Suprapubic skin (tissue), 4 donors: Measurements from ENCODE around the gene MAFF. TPM values are rescaled to one million over a fixed set of nuclear protein-coding genes. Genes with fewer than 3 reads are reported as not detected.

Experiments used
- DNase-seq, 2 donors: peaks; one replicate each; pipeline ENCODE4 v3.0.0-alpha.2; 2019; ENCODE audit warnings: low spot score in 2 of 2
- H3K27ac ChIP-seq: fragments of 200-600 bp; sonication (generic); one replicate; pipeline ENCODE4 v1.5.1; 2019
- H3K27me3 ChIP-seq: fragments of 200-600 bp; sonication (generic); one replicate; pipeline ENCODE4 v1.5.1; 2019
- H3K36me3 ChIP-seq: fragments of 200-600 bp; sonication (generic); one replicate; pipeline ENCODE4 v1.5.1; 2019
- H3K4me1 ChIP-seq: fragments of 200-600 bp; sonication (generic); one replicate; pipeline ENCODE4 v1.5.1; 2019
- H3K4me3 ChIP-seq: fragments of 200-600 bp; sonication (generic); one replicate; pipeline ENCODE4 v1.5.1; 2019; ENCODE audit warnings: mild to moderate bottlenecking
- H3K9me3 ChIP-seq: fragments of 200-600 bp; sonication (generic); one replicate; pipeline ENCODE4 v1.5.1; 2019
- EP300 ChIP-seq: sonication (generic); formaldehyde crosslinking; IDR thresholded peaks from one replicate; pipeline ENCODE4 v1.6.1; 2017; ENCODE audit warnings: antibody characterized with exemption
- POLR2A ChIP-seq, 2 donors: fragments of 450-650 bp; IDR thresholded peaks; one replicate each; pipeline ENCODE4 v1.6.1; 2017; ENCODE audit warnings: antibody characterized with exemption in 2 of 2, mild to moderate bottlenecking in 2 of 2, moderate library complexity in 2 of 2
- POLR2AphosphoS5 ChIP-seq, 3 donors: sonication (generic); formaldehyde crosslinking; IDR thresholded peaks; one replicate each; pipeline ENCODE4 v1.6.1; 2017; ENCODE audit warnings: antibody characterized with exemption in 3 of 3
- WGBS: methylation state at CpG from one replicate; pipeline ENCODE4 v1.1.5; 2018; 5-methylcytosine and 5-hydroxymethylcytosine counted together
- total RNA-seq, 4 donors: library from RNA; depleted of rRNA; stranded (reverse); fragments of >200 nt; gene quantifications; one replicate each; pipeline ENCODE4 v1.1.0, GENCODE V29; 2016
- TF ChIP-seq, protein P1 (sequence below), 2 donors: fragments of 200-600 bp in 1 of 2; fragments of 450-650 bp in 1 of 2; sonication (generic) in 1 of 2; IDR thresholded peaks; one replicate each; pipeline ENCODE4 v1.5.1; 2016 to 2019; ENCODE audit warnings: antibody characterized with exemption in 2 of 2, mild to moderate bottlenecking in 1 of 2, moderate library complexity in 1 of 2

MAFF gene
- total RNA-seq, 4 donors from 2014 or later = 27.3 to 70.1 (median 52.8) TPM

DNA sequence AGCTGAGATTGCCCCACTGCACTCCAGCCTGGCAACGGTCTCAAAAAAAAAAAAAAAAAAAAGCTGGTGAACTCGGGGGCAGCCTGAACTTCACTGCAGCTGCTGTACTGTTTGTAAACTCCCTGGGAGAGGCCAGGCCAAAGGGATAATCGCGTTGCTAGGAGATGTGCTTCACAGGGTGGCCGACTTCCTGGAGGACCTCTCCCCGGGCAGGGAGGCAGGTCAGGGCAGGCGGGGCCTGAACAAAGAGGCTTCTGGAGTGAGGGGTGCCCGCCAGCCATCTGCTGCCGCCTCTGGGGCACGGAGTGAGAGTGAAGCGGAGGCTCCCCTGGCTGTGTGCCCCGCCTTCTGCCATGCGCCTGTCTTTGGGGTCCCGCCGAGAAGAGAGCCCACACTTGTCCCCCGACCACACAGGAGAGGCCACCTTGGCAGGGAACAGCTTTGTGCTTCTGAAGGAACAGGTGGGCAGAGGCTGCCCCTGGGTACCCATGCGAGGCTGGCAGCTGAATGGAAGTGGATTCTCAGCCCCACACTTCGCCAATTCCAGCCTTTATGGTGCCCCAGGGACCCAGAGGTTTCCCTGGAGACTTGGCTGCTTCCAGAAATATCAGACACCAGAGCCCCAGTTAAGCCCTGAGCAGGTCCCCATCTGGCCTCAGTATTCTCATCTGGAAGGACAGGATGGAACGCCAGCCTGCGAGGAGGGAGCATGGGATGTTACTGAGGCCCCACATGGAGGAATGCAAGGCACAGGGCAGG is 41.4 kb downstream of the MAFF start:
- H3K27ac ChIP-seq = peak overlapping the region; percentile 14
- H3K4me1 ChIP-seq = peaks cover 60% of the 10 kb centered on the region
- H3K9me3 ChIP-seq = no peaks in the 10 kb centered on the region
- no peak overlapping the region for H3K4me3 ChIP-seq
- no peaks in the 10 kb centered on the region for H3K27me3 ChIP-seq
- peaks cover 41% of the 10 kb centered on the region for H3K36me3 ChIP-seq
- whole genome bisulfite sequencing = 52% methylated on average over 16 of the region's 20 CpGs
- no peak for DNase-seq
- TF ChIP-seq, protein P1, sequence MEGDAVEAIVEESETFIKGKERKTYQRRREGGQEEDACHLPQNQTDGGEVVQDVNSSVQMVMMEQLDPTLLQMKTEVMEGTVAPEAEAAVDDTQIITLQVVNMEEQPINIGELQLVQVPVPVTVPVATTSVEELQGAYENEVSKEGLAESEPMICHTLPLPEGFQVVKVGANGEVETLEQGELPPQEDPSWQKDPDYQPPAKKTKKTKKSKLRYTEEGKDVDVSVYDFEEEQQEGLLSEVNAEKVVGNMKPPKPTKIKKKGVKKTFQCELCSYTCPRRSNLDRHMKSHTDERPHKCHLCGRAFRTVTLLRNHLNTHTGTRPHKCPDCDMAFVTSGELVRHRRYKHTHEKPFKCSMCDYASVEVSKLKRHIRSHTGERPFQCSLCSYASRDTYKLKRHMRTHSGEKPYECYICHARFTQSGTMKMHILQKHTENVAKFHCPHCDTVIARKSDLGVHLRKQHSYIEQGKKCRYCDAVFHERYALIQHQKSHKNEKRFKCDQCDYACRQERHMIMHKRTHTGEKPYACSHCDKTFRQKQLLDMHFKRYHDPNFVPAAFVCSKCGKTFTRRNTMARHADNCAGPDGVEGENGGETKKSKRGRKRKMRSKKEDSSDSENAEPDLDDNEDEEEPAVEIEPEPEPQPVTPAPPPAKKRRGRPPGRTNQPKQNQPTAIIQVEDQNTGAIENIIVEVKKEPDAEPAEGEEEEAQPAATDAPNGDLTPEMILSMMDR (IDR thresholded peaks at IDR 0.05) = no peak
- TF ChIP-seq EP300 = no peak
- TF ChIP-seq POLR2AphosphoS5 (IDR thresholded peaks at IDR 0.05) = no peak
- TF ChIP-seq POLR2A (IDR thresholded peaks at IDR 0.05) = no peak

DNA sequence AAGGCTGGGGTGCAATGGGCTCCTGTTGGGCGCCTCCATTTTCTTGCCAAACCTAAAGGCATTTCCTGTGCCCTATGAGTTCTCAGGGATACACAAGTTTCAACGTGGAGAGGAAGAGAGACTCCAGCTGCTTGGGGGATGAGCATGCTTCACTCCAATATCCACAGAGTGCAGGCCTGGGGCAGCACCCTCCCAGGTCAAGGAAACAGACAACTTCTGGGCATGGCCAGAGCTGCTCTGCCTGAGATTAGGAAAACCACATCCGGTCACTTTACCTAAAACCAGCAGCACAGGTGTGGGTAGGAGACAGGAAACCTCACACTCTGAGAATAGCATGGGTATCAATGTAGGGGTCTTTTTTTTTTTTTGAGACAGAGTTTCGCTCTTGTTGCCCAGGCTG is 42.3 kb downstream of the MAFF start:
- WGBS = 69% methylated on average over 4 of the region's 4 CpGs
- Histone ChIP-seq H3K27ac (no peak overlapping the region), H3K27me3 (no peaks in the 10 kb centered on the region), H3K9me3 (no peaks in the 10 kb centered on the region), H3K4me3 (no peak overlapping the region), H3K36me3 (peaks cover 41% of the 10 kb centered on the region), H3K4me1 (peaks cover 52% of the 10 kb centered on the region)
- TF ChIP-seq, protein P1 (IDR thresholded peaks at IDR 0.05) = no peak
- TF ChIP-seq POLR2A (IDR thresholded peaks at IDR 0.05) = no peak
- no peak for TF ChIP-seq EP300
- TF ChIP-seq POLR2AphosphoS5 (IDR thresholded peaks at IDR 0.05) = no peak
- DNase-seq = no peak

DNA sequence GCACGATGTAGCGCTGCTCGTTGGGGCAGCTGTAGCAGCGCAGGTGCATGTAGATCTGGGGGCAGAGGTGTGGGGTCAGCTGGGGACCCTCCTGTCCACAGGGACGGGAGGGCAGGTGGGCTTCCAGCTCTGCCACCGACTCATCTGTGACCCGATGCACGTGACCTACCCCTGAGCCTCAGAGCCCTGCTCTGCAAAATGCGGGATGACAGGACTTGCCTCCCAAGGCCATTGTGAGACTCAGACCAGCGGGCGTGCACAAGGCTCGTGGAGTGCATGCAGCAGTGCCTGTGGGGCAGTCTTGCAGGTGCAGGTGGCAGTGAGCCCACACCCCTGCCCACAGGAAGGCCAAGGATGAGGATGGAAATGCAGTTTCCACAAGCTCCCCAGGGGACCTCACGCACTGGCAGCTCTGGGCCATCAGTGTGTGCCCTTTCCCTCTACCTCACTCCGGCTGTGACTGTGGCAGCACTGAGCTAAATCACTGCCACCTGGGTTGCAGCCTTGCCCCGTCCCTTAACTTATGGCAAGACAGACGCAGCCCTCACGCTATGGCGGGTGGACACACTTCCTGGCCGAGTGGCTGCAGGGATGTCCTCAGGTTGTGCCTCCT is 44.4 kb downstream of the MAFF start:
- H3K36me3 ChIP-seq = peaks cover 41% of the 10 kb centered on the region
- WGBS = 80% methylated on average over 15 of the region's 19 CpGs
- peaks cover 39% of the 10 kb centered on the region for H3K4me1 ChIP-seq
- DNase-seq = no peak
- TF ChIP-seq, protein P1 (IDR thresholded peaks at IDR 0.05) = no peak
- TF ChIP-seq EP300 (no peak), POLR2A (IDR thresholded peaks at IDR 0.05) (no peak), POLR2AphosphoS5 (IDR thresholded peaks at IDR 0.05) (no peak)
- H3K27me3 ChIP-seq = no peaks in the 10 kb centered on the region
- H3K9me3 ChIP-seq = no peaks in the 10 kb centered on the region
- H3K27ac ChIP-seq = no peak overlapping the region
- H3K4me3 ChIP-seq = no peak overlapping the region

DNA sequence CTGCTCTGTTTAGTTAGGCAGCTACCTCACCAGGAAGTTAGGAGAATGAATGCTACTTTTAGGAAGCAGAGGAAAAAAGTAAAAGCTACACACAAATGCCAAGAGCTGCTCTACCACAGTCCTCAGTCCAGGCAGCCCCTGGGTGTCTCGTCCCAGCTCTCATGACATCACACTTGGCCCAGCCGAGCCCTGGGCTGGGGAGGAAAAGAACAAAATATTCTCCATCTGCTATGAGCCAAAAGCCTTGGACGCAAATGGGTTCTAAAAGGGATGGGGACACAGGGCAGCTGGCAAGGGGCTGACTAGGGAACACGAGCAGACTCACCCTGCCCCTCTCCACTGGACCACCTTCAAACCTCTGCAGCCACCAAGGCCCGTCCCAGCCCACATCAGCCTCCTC is 44.9 kb downstream of the MAFF start:
- DNase-seq = no peak
- TF ChIP-seq, protein P1 (IDR thresholded peaks at IDR 0.05) = no peak
- no peak for TF ChIP-seq EP300
- no peak for TF ChIP-seq POLR2A (IDR thresholded peaks at IDR 0.05)
- TF ChIP-seq POLR2AphosphoS5 (IDR thresholded peaks at IDR 0.05) = no peak
- peaks cover 44% of the 10 kb centered on the region for H3K4me1 ChIP-seq
- H3K4me3 ChIP-seq = no peak overlapping the region
- peak overlapping the region; percentile 67 for H3K27ac ChIP-seq
- no peaks in the 10 kb centered on the region for H3K9me3 ChIP-seq
- H3K36me3 ChIP-seq = peaks cover 41% of the 10 kb centered on the region
- no peaks in the 10 kb centered on the region for H3K27me3 ChIP-seq
- 43% methylated on average over 5 of the region's 5 CpGs for WGBS

DNA sequence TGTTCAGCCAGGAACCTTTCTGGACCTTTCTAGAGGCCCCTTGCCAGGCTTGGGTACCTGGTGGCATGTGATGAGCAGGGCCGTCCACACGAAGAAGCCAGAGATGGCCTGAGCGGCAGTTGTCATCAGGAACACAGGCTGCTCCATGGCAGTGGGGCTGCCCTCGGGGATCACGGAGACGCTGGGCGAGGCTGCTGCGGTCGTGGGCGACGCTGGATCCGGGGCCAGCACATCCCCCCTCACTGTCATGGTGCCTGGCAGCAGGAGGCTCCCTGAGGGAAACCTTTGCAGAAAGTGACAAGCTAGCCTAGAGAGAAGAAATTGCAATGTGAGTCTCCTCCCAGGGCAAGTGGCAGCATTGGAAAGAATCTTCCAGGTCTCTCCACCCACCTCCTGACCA is 45.9 kb downstream of the MAFF start:
- TF ChIP-seq POLR2A (IDR thresholded peaks at IDR 0.05) (no peak), POLR2AphosphoS5 (IDR thresholded peaks at IDR 0.05) (no peak), EP300 (no peak)
- TF ChIP-seq, protein P1 (IDR thresholded peaks at IDR 0.05) = no peak
- no peak for DNase-seq
- Histone ChIP-seq H3K27me3 (no peaks in the 10 kb centered on the region), H3K4me1 (peaks cover 44% of the 10 kb centered on the region), H3K4me3 (no peak overlapping the region), H3K27ac (peak overlapping the region; percentile 67), H3K9me3 (no peaks in the 10 kb centered on the region), H3K36me3 (peaks cover 41% of the 10 kb centered on the region)
- 60% methylated on average over 12 of the region's 12 CpGs for WGBS
